Vagina (tissue), 2 donors: Measurements from ENCODE around the gene GNL3. TPM values are rescaled to one million over a fixed set of nuclear protein-coding genes. Genes with fewer than 3 reads are reported as not detected.

Experiments
- DNase-seq, 2 donors: peaks; one replicate each; pipeline ENCODE4 v3.0.0-alpha.2; 2017; ENCODE audit errors: extremely low spot score in 2 of 2
- H3K27ac ChIP-seq: fragments of 200-600 bp; sonication (generic); one replicate; pipeline ENCODE4 v1.5.1; 2019
- H3K27me3 ChIP-seq: fragments of 200-600 bp; sonication (generic); one replicate; pipeline ENCODE4 v1.5.1; 2019
- H3K36me3 ChIP-seq, 2 donors: fragments of 200-600 bp; sonication (generic); one replicate each; pipeline ENCODE4 v1.5.1; 2017 to 2019
- H3K4me1 ChIP-seq: fragments of 200-600 bp; sonication (generic); one replicate; pipeline ENCODE4 v1.5.1; 2019
- H3K4me3 ChIP-seq, 2 donors: fragments of 200-600 bp; sonication (generic); 1 replicate in 1 of 2; 2 replicates in 1 of 2; pipeline ENCODE4 v1.5.1; 2016 to 2019
- H3K9me3 ChIP-seq: fragments of 200-600 bp; sonication (generic); one replicate; pipeline ENCODE4 v1.5.1; 2019
- POLR2A ChIP-seq, 2 donors: fragments of 450-650 bp; IDR thresholded peaks; one replicate each; pipeline ENCODE4 v1.6.1; 2017; ENCODE audit warnings: antibody characterized with exemption in 2 of 2, mild to moderate bottlenecking in 2 of 2, moderate library complexity in 2 of 2
- POLR2AphosphoS5 ChIP-seq, 2 donors: sonication (generic); formaldehyde crosslinking; IDR thresholded peaks; one replicate each; pipeline ENCODE4 v1.9.0; 2017; ENCODE audit warnings: antibody characterized with exemption in 2 of 2, mild to moderate bottlenecking in 2 of 2, low read depth in 1 of 2; ENCODE audit not compliant: insufficient read depth in 1 of 2
- intact Hi-C: fragments of 100-400 bp; cut with DNase I; formaldehyde crosslinking; loops from one replicate; pipeline ENCODE4 v1.15.1; 2023
- total RNA-seq: library from RNA; depleted of rRNA; stranded (reverse); fragments of >200 nt; gene quantifications from one replicate; pipeline ENCODE4 v1.2.3, GENCODE V29; 2016
- TF ChIP-seq, protein P1 (sequence below), 3 experiments: fragments of 450-650 bp in 2 of 3; fragments of 200-600 bp in 1 of 3; sonication (generic) in 1 of 3; IDR thresholded peaks; one replicate each; pipeline ENCODE4 v1.5.1; 2017 to 2019; ENCODE audit warnings: antibody characterized with exemption in 3 of 3, mild to moderate bottlenecking in 2 of 3, moderate library complexity in 2 of 3

The GNL3 gene
- total RNA-seq, 1 donor from 2014 or later = 73.4 TPM

DNA sequence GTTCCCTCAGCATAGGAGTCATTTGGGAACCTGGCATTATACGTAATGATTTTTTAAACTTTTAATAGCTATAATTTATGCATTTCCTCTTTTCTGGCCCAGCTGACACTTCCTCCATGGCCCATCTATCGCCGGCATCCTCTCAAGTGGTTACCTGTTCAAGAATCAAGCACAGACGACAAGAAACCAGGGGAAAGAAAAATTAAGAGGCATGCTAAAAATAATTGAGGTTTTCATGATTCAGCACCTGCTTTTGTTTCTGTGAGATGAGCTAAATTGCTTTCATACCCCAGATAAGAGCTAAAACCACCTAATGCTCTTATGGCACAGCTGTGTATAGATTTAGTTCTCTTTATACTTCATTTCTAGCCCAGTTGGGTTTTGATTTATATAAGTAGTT lies 21.8 kb downstream of the GNL3 start:
- TF ChIP-seq, protein P1, sequence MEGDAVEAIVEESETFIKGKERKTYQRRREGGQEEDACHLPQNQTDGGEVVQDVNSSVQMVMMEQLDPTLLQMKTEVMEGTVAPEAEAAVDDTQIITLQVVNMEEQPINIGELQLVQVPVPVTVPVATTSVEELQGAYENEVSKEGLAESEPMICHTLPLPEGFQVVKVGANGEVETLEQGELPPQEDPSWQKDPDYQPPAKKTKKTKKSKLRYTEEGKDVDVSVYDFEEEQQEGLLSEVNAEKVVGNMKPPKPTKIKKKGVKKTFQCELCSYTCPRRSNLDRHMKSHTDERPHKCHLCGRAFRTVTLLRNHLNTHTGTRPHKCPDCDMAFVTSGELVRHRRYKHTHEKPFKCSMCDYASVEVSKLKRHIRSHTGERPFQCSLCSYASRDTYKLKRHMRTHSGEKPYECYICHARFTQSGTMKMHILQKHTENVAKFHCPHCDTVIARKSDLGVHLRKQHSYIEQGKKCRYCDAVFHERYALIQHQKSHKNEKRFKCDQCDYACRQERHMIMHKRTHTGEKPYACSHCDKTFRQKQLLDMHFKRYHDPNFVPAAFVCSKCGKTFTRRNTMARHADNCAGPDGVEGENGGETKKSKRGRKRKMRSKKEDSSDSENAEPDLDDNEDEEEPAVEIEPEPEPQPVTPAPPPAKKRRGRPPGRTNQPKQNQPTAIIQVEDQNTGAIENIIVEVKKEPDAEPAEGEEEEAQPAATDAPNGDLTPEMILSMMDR (IDR thresholded peaks at IDR 0.05) = no peak
- no peak for TF ChIP-seq POLR2AphosphoS5 (IDR thresholded peaks at IDR 0.05; ENCODE audit: insufficient read depth in 1 of 2, low read depth in 1 of 2)
- no peak for TF ChIP-seq POLR2A (IDR thresholded peaks at IDR 0.05)
- peak in 1 of 2 donors; percentile 32 for DNase-seq
- Histone ChIP-seq H3K36me3 (peaks cover 0 to 11% of the 10 kb centered on the region in 2 donors), H3K4me3 (no peak overlapping the region), H3K9me3 (no peaks in the 10 kb centered on the region), H3K4me1 (peaks cover 41% of the 10 kb centered on the region), H3K27me3 (no peaks in the 10 kb centered on the region), H3K27ac (no peak overlapping the region)
- intact Hi-C loops = no loop called here

DNA sequence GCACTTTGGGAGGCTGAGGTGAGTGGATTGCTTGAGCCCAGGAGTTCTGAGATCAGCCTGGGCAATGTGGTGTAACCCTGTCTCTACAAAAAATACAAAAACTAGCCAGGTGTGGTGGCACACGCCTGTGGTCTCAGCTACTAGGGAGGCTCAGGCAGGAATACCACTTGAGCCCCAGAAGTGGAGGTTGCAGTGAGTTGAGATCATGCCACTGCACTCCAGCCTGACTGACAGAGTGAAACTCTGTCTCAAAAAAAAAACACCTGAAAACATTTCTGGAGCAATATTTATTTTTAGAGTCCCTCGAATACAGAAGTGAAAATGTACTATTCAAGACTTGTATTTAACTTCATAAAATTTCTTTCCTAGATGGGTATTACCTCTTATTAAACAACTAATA lies 24.7 kb downstream of the GNL3 start:
- no peak overlapping the region for H3K4me3 ChIP-seq
- no peak overlapping the region for H3K27ac ChIP-seq
- H3K27me3 ChIP-seq = no peaks in the 10 kb centered on the region
- intact Hi-C loops = no loop called here
- no peak for DNase-seq
- H3K9me3 ChIP-seq = no peaks in the 10 kb centered on the region
- H3K4me1 ChIP-seq = peaks cover 16% of the 10 kb centered on the region
- H3K36me3 ChIP-seq = peaks cover 0 to 11% of the 10 kb centered on the region in 2 donors
- TF ChIP-seq POLR2AphosphoS5 (IDR thresholded peaks at IDR 0.05; ENCODE audit: insufficient read depth in 1 of 2, low read depth in 1 of 2) (no peak), POLR2A (IDR thresholded peaks at IDR 0.05) (no peak)
- TF ChIP-seq, protein P1 (IDR thresholded peaks at IDR 0.05) = no peak

DNA sequence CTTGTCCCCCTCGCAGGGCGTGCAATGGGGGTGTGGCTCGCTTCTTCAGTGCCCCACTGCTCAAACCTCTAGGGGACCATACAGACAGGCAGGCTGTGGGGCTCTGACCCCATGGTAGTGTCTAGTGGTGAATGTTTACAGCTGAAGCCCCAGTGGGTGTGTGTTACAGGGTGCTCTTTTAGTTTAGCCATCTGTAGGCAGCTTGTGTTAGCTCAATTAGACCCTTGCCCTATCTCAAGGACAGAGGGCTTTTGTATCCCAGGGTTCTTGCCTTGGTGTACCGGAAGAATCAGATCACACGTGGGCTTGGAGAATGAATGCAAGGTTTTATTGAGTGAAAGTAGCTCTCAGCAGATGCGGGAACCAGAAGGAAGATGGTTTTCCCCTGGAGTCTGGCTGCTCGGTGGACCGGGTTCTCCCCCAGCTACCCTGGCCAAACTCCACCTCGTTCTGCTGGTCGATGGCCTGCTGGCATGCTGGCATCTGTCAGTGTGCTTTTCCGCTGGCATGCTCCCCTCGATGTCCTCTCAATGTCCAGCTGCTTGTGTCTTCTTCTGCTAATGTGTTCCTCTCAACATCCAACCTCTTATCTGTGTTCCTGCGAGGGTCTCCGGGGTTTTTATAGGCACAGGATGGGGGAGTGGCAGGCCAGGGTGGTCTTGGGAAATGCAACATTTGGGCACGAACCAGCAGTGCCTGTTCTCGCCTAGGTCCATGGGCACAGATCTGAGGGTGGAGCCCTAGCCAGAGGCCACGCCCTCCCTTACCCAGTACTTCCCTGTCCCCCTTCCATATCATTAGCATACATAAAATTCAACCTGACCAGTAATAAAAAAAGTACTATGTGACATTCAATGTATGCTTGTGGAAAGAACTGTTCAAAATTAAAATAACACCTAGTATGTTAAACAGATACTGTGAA lies 26.7 kb downstream of the GNL3 start:
- no peaks in the 10 kb centered on the region for H3K9me3 ChIP-seq
- intact Hi-C loops = no loop called here
- TF ChIP-seq POLR2AphosphoS5 (IDR thresholded peaks at IDR 0.05; ENCODE audit: insufficient read depth in 1 of 2, low read depth in 1 of 2) (no peak), POLR2A (IDR thresholded peaks at IDR 0.05) (no peak)
- TF ChIP-seq, protein P1 (IDR thresholded peaks at IDR 0.05) = no peak
- no peak overlapping the region for H3K27ac ChIP-seq
- no peak overlapping the region for H3K4me3 ChIP-seq
- no peak for DNase-seq
- peaks cover 0 to 11% of the 10 kb centered on the region in 2 donors for H3K36me3 ChIP-seq
- no peaks in the 10 kb centered on the region for H3K27me3 ChIP-seq
- H3K4me1 ChIP-seq = peaks cover 3% of the 10 kb centered on the region

DNA sequence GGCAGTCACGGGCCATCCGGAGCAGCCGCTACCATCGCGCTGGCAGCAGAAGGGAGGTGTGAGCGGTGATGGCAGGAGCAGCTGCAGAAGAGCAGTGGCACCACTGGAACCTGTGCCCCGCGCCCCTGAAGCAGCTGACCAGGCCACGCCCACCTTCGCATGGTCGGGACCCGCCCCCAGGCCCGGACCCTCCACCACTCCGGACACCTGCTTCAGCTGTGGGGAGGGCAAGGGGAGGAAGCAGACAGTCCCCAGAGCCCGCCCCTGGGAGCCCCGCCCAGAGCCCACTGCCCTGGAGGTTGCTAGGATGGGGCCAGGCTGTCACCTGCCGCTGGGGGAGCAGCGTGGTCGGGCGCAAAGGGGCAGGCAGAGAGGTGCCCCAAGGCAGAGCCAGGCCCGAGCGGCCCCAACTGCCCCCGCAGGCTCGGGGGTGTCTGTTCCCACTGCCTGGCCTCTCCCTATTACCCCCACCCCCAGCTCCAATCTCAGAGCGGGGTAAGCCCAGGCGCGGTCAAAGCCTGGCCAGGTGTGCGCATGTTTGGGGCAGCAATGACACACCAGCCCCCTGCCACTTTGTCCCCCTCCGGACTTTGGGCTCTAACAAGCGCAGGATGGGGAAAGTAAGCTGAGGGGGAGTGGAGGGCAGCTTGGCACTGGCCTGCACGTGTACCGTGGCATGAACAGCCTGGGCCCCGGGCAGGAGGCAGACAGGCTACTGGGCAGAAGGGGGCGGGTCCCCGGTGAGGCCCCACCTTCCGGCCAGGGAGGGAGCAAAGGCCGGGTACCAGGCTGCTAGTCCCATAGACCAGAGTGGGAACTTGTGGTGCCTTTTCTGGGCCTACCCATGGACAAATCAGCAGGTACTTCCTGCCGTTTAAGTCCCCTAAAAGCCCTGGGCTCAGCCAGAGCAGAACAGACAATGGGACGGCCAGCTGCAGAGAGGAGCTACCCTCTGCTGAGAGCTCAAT lies 28.8 kb downstream of the GNL3 start:
- Histone ChIP-seq H3K4me3 (no peak overlapping the region), H3K4me1 (no peaks in the 10 kb centered on the region), H3K9me3 (no peaks in the 10 kb centered on the region), H3K27ac (no peak overlapping the region), H3K36me3 (peaks cover 0 to 9% of the 10 kb centered on the region in 2 donors), H3K27me3 (no peaks in the 10 kb centered on the region)
- DNase-seq = no peak
- TF ChIP-seq, protein P1 (IDR thresholded peaks at IDR 0.05) = no peak
- TF ChIP-seq POLR2AphosphoS5 (IDR thresholded peaks at IDR 0.05; ENCODE audit: insufficient read depth in 1 of 2, low read depth in 1 of 2) = no peak
- TF ChIP-seq POLR2A (IDR thresholded peaks at IDR 0.05) = no peak
- intact Hi-C loops = no loop called here
